Activated gamma-delta T cell (primary cell): Measurements from ENCODE around the gene TMEM217.
A peak's percentile ranks its signal among the peaks of the same experiment; 100 is the strongest.
"Not testable (repeated sequence)": the region's sequence is repeated elsewhere in the genome, so short reads cannot be mapped to it uniquely, and the experiment has no call there.

ENCODE experiments used
- DNase-seq: peaks from one replicate; lab custom pipeline; 2025; lab: John Stamatoyannopoulos, UW

TMEM217 gene

DNA sequence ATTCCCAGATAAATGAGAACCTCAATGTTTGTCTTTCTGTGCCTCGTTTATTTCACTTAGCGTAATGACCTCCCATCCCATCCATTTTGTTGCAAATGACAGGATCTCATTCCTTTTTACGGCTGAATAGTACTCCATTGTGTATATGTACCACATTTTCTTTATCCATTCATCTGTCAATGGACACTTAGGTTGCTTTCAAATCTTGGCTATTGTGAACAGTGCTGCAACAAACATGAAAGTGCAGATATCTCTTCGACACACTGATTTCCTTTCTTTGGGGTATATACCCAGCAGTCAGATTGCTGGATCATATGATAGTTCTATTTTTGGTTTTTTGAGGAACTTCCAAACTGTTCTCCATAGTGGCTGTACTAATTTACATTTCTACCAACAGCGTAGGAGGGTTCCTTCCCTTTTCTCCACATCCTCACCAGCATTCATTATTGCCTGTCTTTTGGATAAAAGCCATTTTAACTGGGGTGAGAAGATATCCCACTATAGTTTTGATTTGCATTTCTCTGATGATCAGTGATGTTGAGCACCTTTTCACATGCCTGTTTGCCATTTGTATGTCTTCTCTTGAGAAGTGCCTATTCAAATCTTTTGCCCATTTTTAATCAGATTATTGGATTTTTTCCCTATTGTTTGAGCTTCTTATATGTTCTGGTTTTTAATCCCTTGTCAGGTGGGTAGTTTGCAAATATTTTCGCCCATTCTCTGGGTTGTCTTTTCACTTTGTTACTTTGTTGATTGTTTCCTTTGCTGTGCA is 71.8 kb downstream of the TMEM217 start:
- DNase-seq, result not testable (repeated sequence)

DNA sequence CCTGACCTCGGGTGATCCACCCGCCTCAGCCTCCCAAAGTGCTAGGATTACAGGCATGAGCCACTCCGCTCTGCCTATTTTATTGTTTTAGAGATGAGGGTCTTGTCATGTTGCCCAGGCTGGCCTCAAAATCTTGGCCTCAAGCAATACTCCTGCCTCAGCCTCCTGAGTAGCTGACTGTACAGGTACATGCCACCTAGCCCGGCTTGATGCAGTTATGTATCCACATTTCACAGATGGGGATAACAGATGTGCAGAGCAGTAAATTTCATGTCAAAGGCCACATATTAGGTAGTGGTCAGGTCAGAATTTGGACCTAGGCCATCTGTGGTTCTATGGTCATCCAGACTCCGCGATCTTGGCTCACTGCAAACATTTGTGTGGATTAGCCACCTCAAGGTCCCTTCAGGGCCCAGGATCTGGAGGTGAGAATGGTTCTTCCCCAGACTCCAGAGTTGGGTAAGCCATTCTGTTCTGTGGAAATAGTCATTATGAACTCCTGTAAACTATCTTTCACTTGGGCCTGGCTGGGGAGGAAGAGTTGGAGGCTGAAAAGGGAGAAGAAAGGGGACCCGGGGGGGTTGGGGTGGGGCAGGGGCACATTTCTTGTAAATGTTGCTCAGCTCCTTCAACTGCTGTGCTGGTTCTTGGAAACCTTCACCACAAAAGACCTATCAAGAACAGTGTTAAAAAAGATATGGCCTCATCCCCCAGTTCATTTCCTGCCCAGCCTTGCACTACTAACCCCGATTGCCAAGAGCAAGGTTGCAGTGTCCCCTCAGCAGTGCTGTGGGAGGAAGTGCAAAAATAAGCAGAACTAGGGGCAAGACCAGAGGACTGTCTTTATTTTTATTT is 75.0 kb downstream of the TMEM217 start:
- DNase-seq, result no peak

DNA sequence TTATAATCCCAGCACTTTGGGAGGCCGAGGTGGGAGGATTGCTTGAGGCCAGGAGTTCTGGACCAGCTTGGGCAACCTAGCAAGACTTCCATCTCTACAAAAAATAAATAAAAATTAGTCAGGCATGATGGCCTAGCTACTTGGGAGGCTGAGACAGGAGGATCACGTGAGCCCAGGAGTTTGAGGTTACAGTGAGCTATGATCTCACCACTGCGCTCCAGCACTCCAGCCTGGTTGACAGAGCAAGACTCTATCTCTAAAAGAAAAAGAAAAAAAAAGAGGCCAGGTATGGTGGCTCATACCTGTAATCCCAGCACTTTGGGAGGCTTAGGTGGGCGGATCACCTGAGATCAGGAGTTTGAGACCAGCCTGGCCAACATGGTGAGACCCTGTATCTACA is 77.3 kb downstream of the TMEM217 start:
- DNase-seq, result not testable (repeated sequence)

DNA sequence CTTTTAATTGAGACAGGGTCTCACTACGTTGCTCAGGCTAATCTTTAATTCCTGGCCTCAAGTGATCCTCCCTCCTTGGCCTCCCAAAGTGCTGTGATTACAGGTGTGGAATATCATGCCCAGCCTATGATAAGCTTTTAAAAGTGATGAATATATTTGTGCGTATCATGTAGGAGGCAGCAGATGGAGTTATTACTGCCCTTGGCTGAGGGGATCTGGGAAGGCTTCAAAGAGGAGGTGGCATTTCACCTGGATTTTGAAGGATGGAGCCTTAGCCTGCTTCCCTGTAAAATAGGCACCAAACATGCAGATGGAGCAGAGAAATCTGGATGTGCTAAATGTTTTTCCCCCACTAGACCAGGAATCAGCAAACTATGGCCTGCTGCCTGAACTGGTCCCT is 77.9 kb downstream of the TMEM217 start:
- DNase-seq, result no peak

DNA sequence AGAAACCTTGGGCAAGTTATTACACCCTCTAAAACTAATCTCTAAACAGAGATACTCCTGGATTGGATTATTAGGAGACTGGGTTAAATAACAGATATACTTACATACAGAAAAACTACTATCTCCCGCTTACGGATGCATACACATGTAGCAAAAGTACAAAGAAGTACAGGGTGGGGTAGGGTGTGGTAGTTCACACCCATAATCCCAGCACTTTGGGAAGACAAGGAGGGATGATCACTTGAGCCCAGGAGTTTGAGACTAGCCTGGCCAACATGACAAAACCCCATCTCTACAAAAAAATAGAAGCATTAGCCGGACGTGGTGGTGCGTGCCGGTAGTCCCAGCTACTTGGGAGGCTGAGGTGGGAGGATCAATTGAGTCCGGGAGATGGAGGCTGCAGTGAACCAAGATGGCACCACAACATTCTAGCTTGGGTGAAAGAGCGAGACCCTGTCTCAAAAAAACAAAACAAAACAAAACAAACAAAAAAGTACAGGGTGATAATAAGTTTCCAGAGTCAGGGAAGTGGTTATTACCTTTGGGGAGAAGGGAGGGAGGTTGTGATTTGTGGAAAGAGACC is 79.9 kb downstream of the TMEM217 start:
- DNase-seq, result no peak

DNA sequence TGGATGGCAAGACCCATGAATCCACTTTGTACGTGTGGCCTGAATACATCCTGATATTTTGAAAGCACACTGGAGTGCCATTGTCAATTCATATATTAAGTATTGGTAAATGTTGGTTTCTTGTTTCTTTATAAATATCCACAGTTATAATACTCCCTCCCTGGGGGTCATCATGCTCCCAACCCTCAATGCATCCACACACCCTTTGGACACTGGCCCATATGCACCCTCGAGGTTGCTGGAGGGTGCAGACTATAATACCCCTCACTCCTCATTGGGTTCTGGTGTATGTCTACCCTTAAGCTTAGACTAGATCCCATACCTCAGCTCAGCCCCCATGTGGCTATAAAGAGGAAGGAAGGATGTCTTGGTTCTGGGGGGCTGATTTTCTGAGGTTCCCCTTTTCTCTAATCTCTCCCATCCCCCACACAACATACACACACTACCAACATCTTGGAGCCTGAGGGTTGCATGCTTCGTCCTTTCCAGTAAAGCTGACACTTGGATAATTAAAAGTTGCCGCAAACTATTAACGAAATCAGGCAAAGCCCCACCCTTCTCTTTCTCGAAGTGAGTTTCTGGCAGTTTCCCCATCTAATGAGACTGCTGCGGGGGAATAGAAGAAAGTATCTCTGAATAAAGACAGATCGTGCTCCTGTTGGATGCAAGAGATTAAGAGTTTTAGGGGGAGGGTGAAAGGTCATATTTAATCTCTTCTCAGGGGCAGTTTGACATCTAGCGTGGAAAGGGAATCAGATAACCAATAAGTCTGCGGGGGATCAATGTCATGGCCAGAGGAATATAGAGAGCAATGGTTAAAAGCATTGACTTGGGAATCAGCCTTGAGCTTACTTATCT is 80.6 kb downstream of the TMEM217 start:
- no peak for DNase-seq

DNA sequence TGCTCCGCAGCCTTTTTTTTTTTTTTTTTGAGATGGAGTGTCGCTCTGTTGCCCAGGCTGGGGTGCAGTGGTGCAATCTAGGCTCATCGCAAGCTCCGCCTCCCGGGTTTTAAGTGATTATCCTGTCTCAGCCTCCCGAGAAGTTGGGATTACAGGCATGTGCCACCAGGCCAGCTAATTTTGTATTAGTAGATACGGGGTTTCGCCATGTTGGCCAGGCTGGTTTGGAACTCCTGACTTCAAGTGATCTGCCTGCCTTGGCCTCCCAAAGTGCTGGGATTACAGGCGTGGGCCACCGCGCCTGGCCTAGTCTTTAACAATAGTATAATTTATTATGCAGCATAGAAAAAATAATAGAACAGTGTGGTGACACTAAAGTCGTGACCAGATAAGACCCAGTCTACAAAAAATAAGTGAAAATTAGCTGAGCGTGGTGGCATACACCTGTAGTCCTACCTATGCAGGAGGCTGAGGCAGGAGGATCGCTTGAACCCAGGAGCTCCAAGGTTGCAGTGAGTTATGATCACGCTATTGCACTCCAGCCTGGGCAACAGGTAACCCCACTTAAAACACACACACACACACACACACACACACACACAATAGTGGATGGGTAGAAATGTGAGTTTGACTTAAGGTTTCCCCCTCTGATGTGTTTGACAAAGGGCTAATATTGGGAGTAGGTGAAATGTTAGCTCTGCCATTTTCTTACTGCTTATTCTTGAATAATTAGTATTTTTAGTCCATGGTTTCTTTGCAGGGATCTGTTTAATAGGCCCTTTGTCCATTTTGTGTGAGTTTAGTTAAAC is 81.5 kb downstream of the TMEM217 start:
- DNase-seq, result no peak

DNA sequence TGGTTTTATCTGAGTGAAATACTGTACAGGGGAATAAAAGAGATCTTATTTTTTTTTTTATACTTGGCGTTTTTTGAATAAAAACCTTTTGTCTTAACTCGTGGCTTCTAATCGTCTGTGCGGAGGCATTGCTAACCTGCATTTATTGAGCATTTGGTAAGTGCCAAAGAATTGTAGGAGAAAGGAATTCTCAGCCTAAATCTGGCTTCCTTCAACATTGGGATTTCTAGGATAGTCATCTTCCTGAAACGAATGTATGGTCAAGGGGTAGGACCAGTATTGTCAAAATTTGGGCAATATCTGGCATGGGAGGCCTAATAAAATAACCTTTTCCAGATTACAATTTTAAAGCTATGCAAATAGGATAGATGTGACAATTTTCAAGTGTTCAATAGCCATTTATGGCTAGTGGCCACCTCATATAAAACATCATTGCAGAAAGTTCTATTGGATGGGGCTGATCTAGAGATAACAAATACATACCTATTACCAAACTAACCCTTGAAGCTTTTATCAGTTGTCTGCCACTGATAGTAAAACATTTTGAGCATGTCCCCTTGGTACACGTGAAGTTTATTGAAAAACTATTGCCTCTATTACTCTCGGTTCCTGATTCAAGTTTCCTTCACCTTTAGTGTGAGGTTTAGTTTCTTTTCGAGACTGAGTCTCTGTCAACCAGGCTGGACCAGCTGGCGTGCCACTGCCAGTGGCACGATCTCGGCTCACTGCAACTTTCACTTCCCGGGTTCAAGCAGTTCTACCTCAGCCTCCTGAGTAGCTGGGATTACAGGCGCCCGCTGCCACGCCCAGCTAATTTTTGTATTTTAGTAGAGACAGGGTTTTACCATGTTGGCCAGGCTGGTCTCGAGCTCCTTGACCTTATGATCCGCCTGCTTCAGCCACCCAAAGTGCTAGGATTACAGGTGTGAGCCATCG is 82.3 kb downstream of the TMEM217 start:
- DNase-seq, result no peak

DNA sequence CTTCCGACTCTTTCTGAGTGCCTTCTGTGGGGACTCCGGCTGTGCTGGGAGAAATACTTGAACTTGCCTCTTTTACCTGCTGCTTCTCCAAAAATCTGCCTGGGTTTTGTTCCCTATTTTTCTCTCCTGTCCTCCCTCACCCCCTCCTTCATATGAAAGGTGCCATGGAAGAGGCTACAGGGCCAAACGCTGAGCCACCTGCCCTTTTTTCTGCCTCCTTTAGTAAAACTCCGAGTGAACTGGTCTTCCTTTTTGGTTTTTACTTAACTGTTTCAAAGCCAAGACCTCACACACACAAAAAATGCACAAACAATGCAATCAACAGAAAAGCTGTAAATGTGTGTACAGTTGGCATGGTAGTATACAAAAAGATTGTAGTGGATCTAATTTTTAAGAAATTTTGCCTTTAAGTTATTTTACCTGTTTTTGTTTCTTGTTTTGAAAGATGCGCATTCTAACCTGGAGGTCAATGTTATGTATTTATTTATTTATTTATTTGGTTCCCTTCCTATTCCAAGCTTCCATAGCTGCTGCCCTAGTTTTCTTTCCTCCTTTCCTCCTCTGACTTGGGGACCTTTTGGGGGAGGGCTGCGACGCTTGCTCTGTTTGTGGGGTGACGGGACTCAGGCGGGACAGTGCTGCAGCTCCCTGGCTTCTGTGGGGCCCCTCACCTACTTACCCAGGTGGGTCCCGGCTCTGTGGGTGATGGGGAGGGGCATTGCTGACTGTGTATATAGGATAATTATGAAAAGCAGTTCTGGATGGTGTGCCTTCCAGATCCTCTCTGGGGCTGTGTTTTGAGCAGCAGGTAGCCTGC is 83.2 kb downstream of the TMEM217 start:
- DNase-seq, result no peak

DNA sequence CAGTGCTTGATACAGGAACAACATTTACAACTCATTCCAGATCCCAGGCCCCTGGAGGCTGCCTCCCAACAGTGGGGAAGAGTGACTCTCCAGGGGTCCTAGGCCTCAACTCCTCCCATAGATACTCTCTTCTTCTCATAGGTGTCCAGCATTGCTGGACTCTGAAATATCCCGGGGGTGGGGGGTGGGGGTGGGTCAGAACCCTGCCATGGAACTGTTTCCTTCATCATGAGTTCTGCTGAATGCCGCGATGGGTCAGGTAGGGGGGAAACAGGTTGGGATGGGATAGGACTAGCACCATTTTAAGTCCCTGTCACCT is 83.8 kb downstream of the TMEM217 start:
- DNase-seq, result no peak

DNA sequence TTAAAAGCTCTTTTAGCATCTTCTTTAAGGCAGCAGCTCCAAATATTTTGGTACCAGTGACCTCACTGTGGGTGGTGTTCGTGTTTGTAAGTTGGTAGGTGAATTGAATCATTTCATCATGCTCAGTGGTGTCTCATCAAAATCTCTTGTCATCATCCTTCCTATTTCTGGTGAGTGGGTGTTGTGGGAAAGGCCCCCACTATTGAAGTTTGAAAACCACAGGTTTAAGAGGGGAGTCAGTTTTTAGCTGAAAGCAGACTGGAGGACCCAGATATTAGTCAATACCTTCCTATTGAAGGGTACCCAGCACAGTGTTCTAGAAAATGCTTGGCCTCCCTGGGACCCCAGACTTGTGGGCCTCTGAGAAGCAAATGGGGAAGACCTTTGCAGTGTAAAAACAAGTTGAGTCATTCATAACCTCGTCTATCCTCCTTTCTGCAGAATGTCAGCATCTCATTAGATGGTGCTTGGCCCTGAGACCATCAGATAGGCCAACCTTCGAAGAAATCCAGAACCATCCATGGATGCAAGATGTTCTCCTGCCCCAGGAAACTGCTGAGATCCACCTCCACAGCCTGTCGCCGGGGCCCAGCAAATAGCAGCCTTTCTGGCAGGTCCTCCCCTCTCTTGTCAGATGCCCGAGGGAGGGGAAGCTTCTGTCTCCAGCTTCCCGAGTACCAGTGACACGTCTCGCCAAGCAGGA is 84.3 kb downstream of the TMEM217 start:
- no peak for DNase-seq

DNA sequence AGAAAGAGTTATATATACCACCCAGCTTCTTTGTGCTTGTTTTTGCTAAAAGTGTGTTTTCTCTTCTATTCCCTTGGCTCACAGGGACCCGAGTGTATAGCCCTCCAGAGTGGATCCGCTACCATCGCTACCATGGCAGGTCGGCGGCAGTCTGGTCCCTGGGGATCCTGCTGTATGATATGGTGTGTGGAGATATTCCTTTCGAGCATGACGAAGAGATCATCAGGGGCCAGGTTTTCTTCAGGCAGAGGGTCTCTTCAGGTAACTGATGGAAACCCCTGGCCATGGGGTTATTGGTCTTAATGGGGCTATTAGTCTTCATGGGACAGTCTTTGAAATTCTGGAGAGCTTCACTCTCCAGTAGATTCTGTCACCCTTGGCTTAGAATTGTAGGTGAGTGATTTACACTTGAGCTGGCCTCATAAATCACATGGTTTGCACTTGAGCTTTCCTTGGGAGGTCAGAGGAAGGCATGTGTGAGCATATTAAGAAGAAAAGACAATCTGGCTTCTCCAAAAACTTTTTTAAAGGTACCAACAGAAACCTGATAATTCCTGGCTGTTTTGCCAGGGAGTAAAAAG is 84.9 kb downstream of the TMEM217 start:
- no peak for DNase-seq

DNA sequence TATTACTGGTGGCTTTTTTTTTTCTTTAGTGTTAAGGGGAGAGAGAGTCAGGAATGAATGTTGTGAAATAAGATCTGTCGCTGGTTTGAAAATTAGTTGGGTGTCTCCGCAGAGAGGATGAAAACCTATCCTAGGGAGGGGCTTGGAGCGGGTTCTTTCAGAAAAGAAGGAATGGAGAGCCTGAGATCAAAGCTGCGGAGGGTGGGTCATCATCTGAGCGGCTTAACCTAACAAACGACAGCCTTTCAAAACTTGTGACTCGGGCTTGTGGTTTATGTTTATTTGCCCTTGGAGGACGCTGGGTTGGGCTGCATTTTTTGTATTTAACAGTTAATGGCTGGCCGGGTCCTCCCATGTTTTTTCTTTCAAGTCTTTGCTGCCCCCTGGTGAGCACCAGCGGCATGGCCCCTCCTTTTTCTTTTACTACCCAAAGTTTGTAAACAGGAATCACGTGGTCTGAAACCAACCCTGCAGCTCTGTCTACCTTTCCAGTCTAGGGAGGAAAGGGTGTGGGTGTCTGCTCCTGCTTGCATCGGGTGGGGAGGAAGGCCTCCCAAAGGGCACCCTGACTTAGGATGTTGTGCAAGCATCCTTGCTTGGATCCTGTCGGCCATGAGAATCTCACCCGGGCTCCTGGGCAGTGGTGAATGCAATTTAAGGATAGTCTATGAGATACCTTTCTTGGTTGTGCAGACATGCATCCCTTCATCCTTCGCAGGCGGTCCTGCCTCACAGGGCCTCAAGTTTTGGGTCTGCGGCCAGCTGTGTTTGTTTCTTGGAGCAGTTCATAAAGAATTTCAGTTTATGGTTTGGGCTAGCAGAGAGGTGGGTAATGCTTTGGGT is 85.8 kb downstream of the TMEM217 start:
- peak; percentile 27 for DNase-seq

DNA sequence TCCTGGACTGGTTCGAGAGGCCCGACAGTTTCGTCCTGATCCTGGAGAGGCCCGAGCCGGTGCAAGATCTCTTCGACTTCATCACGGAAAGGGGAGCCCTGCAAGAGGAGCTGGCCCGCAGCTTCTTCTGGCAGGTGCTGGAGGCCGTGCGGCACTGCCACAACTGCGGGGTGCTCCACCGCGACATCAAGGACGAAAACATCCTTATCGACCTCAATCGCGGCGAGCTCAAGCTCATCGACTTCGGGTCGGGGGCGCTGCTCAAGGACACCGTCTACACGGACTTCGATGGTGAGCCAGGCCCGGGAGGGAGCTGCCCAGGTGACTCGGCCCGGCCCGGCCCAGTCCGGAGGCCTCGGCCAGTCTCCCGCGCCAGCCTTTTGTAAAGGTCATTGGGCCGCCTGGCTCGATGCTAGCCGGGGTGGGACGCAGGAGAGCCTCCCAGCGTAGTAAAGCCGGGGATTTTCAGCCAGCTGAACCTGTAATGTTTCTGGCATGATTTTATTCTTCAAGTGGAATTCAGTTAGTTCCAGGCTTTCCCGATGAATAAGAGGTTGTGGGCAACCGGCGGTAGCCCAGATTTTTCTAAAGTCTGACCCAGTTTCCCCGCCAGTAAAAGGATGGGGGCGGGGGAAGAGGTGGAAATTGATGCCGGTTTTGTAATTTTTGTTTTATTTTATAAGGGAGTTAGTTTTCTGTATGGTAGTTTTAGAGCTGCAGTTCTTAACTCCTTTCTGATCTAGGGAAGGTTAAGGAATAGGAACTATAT is 86.6 kb downstream of the TMEM217 start:
- DNase-seq, result no peak

DNA sequence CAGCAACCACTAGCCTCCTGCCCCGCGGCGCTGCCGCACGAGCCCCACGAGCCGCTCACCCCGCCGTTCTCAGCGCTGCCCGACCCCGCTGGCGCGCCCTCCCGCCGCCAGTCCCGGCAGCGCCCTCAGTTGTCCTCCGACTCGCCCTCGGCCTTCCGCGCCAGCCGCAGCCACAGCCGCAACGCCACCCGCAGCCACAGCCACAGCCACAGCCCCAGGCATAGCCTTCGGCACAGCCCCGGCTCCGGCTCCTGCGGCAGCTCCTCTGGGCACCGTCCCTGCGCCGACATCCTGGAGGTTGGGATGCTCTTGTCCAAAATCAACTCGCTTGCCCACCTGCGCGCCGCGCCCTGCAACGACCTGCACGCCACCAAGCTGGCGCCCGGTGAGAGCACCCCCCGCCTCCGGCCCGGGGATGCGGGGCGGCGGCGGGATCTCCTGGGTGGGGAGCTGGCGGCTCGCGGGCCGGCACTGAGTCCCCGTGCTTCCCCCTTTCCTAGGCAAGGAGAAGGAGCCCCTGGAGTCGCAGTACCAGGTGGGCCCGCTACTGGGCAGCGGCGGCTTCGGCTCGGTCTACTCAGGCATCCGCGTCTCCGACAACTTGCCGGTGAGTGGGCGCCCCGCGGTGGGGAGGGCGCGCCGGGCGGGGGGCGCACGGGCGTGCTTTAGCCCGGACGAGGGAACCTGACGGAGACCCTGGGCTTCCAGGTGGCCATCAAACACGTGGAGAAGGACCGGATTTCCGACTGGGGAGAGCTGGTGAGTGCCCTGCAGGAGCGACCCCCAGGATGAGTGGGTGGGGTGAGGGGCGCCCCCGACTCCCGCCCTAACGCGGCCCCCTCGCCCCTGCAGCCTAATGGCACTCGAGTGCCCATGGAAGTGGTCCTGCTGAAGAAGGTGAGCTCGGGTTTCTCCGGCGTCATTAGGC is 87.4 kb downstream of the TMEM217 start:
- DNase-seq, result peak; percentile 45
